ENCODE results near the gene NCS1.
"Not testable (repeated sequence)": the region's sequence is repeated elsewhere in the genome, so short reads cannot be mapped to it uniquely, and the experiment has no call there.

NCS1 gene

GRCh38 chr9:130237763-130238524 lies 65.7 kb downstream of the NCS1 start:
- no peak for DNase-seq (ENCODE audit: low read depth in 2 of 2)

- DNase-seq (ENCODE audit: low read depth in 2 of 2) = no peak
Measured at GRCh38 chr9:130239363-130239695, 67.1 kb downstream of the NCS1 start.

- peak; percentile 14 to 23 for DNase-seq (ENCODE audit: low read depth in 2 of 2)
Measured at GRCh38 chr9:130239741-130240241, 67.6 kb downstream of the NCS1 start.

- DNase-seq (ENCODE audit: low read depth in 2 of 2) = no peak
Measured at GRCh38 chr9:130240410-130241197, 68.4 kb downstream of the NCS1 start.

GRCh38 chr9:130241198-130241535 lies 69.0 kb downstream of the NCS1 start:
- DNase-seq (ENCODE audit: low read depth in 2 of 2) = no peak

GRCh38 chr9:130242270-130243014 lies 70.2 kb downstream of the NCS1 start:
- no peak for DNase-seq (ENCODE audit: low read depth in 2 of 2)

- peak; percentile 40 to 59 for DNase-seq (ENCODE audit: low read depth in 2 of 2)
Measured at GRCh38 chr9:130243015-130243881, 71.0 kb downstream of the NCS1 start.

GRCh38 chr9:130243882-130244170 lies 71.6 kb downstream of the NCS1 start:
- DNase-seq (ENCODE audit: low read depth in 2 of 2) = no peak

- DNase-seq (ENCODE audit: low read depth in 2 of 2) = no peak
Measured at GRCh38 chr9:130244548-130245165, 72.5 kb downstream of the NCS1 start.

- DNase-seq (ENCODE audit: low read depth in 2 of 2) = no peak
Measured at GRCh38 chr9:130245474-130245873, 73.3 kb downstream of the NCS1 start.

- DNase-seq (ENCODE audit: low read depth in 2 of 2) = no peak
Measured at GRCh38 chr9:130246126-130246525, 73.9 kb downstream of the NCS1 start.

- no peak for DNase-seq (ENCODE audit: low read depth in 2 of 2)
Measured at GRCh38 chr9:130254747-130255630, 82.8 kb downstream of the NCS1 start.

- no peak for DNase-seq (ENCODE audit: low read depth in 2 of 2)
Measured at GRCh38 chr9:130255631-130256134, 83.5 kb downstream of the NCS1 start.

GRCh38 chr9:130256644-130257043 lies 84.4 kb downstream of the NCS1 start:
- no peak for DNase-seq (ENCODE audit: low read depth in 2 of 2)

- not testable (repeated sequence) for DNase-seq (ENCODE audit: low read depth in 2 of 2)
Measured at GRCh38 chr9:130258137-130258536, 85.9 kb downstream of the NCS1 start.

- no peak for DNase-seq (ENCODE audit: low read depth in 2 of 2)
Measured at GRCh38 chr9:130259044-130259443, 86.8 kb downstream of the NCS1 start.

GRCh38 chr9:130260816-130261765 lies 88.9 kb downstream of the NCS1 start:
- no peak for DNase-seq (ENCODE audit: low read depth in 2 of 2)

GRCh38 chr9:130262061-130262745 lies 90.0 kb downstream of the NCS1 start:
- DNase-seq (ENCODE audit: low read depth in 2 of 2) = no peak

All from stimulated activated CD8-positive, alpha-beta memory T cell treated with anti-CD3 and anti-CD28 coated beads, Interleukin-15, amount 100 ng/mL, for 4 hours (primary cell).